GM12874 (cell line): Measurements from ENCODE around the gene GRIA1.

ENCODE experiments used
- TF ChIP-seq, protein P1 (sequence below): IDR thresholded peaks from 2 replicates; pipeline ENCODE4 v1.5.1; 2011; ENCODE audit warnings: low read depth, mild to moderate bottlenecking, control low read depth, low read length, moderate library complexity; ENCODE audit not compliant: insufficient read depth

Gene GRIA1

DNA sequence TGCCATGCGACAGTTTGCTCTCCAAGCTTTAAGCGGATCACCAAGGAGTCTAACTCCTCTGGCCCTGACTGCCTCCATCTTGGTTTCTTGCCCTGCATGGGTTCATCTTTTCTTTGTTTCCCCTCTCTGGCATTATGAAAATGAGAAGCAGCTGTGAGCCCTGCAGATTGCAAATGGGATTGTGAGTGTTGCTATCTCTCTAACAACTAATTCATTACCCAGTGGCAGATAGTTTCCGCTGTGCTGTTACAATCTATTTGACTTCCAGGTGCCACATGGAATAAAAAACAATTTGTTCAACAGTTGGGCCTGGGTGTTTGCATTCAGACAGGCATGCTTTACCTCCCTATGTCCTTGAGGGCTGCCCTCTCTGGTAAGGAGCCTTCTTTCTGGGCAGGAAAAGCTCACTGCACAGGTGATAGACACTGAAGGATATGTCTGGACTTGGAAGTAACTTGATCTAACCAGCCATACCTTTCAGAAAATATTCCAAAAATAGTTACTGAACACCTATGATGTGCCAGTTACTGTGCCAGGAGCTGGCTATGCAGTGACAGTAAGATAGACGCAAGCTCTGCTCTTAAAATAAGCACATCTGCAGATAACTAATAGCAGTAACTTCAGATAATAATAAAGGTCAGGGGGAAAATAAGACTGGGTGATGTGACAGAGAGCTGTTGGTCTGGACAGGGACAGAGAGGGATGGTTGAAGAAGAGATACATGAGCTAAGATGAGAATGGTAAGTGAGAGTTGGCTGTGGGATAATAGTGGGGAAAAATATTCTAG, 40.1 kb downstream of the GRIA1 start:
- TF ChIP-seq, protein P1, sequence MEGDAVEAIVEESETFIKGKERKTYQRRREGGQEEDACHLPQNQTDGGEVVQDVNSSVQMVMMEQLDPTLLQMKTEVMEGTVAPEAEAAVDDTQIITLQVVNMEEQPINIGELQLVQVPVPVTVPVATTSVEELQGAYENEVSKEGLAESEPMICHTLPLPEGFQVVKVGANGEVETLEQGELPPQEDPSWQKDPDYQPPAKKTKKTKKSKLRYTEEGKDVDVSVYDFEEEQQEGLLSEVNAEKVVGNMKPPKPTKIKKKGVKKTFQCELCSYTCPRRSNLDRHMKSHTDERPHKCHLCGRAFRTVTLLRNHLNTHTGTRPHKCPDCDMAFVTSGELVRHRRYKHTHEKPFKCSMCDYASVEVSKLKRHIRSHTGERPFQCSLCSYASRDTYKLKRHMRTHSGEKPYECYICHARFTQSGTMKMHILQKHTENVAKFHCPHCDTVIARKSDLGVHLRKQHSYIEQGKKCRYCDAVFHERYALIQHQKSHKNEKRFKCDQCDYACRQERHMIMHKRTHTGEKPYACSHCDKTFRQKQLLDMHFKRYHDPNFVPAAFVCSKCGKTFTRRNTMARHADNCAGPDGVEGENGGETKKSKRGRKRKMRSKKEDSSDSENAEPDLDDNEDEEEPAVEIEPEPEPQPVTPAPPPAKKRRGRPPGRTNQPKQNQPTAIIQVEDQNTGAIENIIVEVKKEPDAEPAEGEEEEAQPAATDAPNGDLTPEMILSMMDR, result no peak

DNA sequence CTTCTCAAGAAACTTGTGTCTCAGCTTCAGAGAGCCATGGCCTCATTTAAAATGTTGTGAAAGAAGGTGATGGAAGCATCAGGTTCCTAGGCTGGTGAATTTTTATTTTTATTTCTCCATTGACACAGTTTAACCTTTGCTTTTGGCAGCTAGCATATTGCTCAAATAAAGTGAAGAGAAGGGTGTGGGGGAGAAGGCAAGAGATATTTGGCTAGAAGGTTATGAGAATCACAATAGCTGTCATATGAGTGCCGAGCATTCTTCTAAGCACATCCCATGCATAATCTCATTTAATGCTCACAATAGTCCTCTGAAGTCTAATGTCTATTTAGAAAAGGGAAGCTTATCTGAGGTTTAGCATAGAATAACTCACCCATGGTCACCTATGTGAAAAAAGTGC, 43.1 kb downstream of the GRIA1 start:
- TF ChIP-seq, protein P1, result no peak

DNA sequence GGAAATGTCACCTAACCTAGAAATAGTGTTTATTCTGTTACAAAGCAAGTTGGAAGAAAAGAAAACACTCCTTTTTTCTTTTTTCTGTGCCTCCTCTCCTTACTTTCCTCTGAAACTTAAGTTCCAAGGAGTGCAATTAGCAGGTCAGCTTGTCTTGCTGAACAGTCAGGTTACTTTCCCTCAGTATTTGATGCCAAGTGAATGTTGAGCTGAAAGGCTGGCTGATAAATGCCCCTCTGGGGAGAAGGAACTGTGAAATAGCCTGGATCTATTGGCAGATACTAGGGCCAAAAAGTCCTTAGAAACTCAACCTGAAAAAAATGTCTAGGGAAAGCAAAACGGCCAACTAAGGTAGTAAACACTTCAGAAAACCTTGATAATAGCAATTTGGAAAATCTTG, 43.6 kb downstream of the GRIA1 start:
- TF ChIP-seq, protein P1, result no peak

DNA sequence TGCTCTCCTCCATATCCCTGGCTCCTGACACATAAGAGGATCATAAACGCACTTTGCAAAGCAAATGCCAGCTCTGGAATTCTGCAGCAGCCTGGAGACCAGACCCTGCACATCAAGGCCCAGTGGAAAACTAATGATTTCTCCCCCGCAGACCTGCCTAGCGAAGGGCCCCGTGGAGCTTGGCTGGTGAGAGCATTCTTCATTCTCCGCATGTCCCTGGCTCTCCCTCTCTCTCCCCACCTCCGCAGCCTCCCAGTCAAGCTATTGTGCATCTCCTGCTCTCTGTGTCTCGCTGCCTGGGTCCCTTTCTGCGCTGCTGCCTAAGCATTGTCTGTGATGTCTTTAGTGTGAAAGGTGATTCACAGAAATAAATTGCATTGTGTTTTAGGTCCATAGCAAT, 46.7 kb downstream of the GRIA1 start:
- TF ChIP-seq, protein P1, result no peak

DNA sequence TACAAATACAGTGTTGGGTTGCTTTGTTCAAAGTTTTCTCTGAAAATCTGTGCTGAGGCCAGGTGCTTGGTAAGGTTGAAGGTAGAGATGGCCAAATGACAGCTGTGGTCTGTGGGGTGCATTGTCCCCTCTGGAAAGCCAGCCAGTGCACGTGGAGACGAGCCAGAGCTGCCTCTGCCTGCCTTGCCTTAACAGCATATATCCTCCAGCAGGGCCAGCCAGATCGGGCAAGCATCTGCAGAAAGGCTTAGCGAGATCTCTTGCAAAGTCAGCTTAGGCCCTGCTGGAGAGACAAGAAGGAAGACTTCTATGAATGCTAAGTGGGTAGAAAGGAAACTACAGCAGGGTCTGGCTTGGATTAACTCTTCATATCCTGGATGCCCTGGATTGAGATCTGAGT, 49.5 kb downstream of the GRIA1 start:
- TF ChIP-seq, protein P1, result no peak

DNA sequence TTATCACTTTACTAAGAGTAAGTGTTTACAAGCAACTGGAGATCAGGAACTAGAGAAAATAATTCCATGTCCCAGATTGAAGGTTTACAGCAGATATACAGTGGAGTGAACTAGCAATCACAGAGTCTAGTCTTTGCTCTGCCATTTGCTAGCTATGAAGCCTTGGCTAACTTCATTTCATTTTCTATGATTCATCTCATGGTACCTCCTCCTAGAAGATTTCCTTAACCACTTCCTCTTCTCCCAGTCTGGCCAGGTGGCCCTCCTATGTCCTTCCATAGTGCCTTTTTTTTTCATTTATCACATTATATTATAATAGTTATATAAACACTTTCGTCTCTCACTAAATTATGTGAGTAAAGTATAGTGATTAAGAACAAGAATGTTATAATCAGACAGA, 52.1 kb downstream of the GRIA1 start:
- TF ChIP-seq, protein P1, result no peak

DNA sequence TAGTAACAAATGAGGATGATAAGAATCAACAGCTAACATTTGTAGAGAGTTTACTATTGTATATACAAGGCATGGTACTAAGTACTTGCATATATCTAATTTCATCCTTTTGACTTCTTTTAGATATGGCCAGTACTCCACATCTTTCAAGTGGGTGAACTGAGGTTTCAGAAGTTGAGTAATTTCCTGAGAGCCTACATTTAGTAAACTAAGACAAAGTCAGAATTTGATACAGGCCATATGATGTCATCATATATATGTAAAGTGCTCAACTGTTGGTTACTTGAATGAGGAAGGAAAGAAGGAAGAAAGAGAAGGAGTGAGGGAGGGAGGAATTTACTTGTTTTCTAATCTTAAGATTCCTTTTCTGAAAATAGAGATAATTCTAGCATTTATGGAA, 52.8 kb downstream of the GRIA1 start:
- TF ChIP-seq, protein P1, result no peak
